ENCODE measurements around the gene HDAC3. TPM values are rescaled to one million over a fixed set of nuclear protein-coding genes. Genes with fewer than 3 reads are reported as not detected.
A peak's percentile ranks its signal among the peaks of the same experiment; 100 is the strongest.

HDAC3 gene
- polyA plus RNA-seq, 3 donors: 92.2 to 123 (median 118) TPM

DNA sequence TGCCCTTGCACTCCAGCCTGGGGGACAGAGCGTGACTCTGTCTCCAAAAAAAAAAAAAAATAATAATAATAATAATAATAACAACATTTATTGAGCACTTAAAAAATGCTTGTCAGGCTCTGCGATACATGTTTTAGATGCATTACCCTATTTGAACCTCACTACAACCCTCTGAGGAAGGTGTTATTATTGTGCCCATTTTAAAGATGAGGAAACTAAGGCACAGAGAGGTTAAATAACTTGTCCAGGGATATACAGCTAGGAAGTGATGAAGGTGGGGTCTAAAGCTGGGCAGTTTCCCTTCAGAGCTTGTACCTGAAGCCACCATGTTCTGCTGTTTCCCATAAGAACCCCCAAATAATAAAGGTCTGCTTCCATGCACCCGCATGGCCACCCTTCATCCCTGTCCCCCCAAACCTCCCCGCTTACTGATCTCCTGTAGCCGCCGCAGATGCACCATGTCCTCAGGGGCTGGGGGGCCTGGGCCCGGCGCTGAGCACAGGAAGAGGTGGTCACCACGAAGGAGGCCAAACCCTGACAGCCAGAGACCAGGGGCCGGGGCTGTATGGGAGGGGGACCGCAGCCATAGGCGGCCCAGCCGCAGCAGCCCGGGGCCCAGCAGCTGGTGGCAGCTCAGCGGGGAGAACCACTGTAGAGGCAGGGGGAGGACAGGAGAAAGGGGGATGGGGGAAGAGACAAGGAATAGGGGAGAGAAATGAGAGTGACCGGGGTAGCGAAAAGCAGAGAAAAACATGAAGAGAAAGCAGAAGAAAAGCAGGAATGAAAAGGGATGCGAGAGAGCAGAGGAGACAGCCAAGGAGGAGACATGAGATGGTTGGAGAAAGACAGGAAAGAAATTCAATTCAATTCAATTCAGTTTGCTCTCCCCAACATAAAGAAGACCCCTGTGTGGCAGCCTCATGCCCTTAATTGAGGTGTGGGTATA lies 29.6 kb upstream of the HDAC3 start:
- DNase-seq: no peak

DNA sequence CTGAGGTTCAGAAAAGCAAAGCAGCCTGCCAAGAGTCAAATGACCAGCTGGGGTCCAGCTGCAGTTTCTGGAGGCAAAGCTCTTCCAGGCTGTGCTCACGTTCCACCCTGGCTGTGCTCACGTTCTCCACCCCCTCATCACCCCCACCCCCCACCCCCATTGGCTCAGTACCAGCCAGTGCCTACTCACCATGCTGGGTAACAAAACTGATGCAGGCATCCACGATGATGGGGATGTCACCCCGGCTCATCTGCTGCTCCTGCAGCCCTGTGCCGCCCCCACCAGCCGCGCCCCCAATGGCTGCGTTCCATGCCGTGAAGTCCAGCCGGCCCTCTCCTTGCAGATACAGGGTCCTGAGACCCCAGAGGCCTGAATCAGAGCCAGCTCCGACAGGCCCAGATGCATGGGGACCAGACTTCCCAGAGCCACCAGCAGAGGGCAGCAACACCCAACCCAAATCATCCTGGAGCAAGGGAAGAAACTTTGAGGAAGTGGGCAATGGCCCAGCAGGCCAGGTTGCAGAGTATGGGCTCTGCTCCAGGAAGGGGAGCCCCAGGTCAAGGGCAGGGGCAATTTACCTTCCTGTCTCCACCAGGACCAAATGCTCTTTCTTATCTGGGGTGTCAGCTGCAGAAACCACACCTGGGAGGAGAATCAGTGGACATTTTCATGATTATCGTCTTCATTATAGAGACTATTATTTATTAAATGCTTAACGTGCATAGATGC lies 28.2 kb upstream of the HDAC3 start:
- peak; percentile 67 for DNase-seq

DNA sequence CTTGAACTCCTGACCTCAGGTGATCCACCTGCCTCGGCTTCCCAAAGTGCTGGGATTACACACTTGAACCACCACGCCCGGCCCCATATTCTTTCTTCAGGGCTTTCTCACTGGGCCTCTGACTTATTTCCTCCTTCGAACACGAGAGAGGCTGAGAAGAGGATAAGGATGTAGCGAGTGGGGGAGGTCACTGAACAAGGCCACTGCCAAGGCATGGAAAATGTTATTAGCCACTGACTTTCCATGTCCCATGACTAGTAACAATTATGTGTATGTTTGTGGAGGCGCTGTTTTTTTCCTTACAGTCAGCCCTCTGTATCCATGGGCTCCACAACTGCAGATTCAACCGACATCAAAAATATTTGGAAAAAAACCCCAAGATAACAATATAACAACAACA lies 26.9 kb upstream of the HDAC3 start:
- no peak for DNase-seq

DNA sequence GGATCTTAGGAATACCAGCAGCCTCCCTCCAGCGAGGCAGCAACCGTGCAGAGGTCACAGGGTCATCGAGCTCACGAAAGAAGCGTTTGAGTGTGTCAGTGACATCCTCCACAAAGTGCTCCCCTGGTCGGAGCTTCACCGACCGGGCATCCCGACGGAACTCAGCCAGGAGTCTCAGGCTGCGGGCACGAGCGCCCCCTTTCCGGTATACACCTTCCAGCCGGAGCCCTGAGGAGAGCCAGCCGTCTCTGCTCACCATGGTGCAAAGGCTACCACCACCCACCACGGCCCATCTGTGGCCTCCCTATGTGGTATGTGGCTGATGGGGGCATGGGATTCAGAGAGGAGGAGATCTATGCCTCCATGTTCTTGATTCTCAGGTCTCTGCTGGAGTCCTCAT lies 25.4 kb upstream of the HDAC3 start:
- DNase-seq: no peak

DNA sequence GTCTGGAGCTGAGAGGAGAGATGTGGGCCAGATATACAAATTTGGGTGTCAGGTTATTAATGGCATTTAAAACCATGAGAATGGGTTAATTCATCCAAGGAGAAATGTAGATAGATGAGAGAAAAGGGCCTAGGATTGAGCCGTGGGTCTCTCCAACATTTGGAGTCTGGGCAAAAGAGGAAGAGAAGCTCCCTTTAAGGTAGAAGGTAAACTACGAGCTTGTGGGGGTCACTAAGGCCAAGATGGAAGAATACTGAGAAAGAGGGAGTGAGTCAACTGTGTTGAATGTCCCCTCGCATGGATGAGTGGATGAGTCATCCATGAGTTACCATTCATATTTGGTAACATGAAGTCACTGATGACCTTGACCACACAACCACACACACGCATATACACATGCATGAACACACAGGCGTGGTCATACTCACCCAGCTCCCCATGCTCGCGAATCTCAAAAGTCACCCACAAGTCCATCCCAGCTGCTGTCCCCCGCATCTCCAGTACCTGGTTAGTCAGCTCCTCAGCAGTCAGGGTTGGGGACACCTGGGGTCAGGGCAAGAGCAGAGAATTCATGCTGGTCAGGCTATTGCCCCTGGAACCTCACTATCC lies 21.4 kb upstream of the HDAC3 start:
- no peak for DNase-seq

DNA sequence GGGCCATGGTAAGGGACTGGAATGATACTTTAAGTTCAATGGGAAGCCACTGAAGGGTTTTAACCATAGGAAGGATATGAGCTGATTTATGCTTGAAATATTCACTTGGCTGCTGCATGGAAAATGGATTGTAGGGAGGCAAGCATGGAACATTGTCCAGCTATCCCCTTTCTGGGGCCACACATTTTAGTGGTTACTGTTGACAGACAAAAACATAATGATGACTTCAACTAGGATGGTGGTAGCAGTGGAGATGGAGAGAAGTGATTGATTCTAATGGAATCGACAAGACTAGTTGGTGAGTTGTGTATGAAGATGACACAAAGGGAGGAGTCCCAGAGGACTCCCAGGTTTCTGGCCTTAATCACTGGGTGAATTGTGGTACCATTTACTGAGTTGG lies 20.8 kb upstream of the HDAC3 start:
- DNase-seq: no peak

DNA sequence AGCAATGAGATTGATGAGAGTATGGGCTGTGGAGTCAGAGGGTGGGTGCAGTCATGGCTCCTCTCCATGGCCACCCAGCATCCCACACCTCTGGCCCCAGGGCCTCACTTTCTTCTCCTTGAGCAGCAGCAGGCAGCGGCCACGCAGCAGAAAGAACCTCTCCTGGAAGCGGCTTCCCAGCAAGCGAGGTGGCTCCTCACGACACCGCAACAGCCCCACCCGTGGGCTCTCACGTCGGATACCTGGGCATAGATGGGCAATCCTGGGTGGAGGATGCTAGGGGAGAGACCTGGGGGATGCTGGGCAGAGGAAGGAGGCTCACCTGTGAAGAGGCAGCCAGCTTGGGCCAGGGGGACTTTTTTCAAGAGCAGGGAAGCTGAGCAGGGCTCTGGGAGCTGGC lies 19.7 kb upstream of the HDAC3 start:
- no peak for DNase-seq

DNA sequence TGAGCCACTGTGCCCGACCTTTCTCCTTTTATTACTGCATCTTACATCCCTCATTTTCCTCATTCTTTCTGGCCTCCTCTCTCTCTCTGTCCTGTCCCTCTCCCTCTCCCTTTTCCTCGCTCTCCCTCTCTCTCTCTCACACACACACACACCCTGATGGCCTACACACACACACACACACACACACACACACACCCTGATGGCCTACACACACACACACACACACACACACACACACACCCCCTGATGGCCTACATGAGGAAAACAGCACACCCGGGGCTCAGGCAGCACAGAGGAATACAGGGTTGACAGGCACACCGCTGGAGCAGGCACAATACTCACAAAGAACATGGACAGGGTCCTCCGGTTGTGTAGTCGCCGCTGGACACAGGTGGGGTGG lies 18.4 kb upstream of the HDAC3 start:
- DNase-seq: no peak

DNA sequence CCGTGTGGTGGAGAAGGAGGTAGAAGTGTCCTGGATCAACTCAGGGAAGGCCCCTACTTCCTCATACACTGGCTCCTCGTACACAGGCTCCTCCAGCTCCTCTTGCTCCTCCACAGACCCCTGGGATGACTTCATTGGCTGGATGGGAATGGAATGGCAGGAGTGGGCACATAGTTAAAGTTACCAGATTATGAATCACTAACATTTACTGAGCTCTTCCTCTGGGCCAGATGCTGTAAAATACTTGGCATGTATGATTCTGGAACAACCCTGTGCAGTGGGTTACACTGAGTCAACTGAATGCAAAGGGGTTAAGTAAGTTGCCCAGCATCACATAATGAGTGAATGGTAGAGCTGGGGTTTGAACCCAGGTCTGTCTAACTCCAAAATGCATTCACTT lies 17.6 kb upstream of the HDAC3 start:
- no peak for DNase-seq

DNA sequence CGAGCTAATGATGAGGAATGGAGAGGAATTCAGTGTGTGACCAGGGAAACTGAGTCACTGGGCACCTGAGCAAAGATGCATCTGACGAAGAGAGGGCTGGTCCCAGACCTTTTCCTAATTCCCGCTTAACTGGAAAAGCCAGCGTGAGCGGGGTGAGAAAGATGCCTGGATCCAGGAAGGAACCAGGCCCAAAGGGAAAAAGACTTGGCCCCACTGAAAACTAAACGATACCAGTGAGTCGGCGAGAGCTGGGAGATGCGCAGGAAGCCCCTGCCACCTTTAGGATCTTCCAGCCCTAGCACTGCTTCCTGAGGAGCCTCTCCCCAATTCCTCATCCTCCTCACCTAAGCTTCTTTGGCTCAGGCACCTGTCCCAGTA lies 15.1 kb upstream of the HDAC3 start:
- no peak for DNase-seq

DNA sequence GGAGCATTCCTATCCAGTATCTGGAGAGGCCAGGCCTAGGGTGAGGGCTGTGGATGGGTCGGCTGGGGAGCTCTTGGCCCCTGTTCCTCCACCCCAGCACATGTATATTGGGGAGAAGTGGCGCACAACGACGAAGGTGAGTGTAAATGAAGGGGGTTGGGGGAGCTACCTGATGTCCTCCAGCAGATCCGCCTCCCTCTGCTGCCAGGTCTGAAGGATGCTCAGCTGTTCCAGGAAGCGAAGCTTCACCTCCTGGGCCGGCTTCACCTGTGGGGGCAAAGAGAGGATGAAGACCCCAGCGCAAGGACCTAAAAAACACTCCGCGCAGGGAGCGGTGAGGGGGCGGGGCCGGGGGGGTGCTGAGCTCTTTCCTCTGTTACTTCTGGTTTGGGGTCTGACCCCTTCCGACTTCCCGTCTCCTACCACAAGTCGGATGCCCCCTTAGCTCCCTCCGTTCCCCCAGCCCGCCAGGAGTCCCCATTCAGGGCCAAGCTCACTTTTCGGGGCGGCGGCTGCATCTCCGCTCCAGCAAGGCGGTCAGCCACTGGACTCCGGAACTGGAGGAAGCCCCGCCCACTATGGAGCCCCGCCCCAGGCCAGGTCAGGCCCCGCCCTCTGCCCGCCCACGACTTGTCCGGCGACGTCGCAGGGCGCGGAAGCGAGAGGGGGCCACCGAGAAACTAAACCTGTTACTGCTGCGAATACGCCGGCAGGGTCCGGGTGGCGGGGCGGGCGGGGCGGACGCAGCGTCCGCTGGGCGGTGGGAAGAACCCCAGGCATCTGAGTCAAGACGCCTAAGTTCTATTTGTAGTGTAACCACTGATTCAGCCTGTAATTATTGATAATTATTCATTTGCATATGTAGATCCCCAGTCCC lies 14.4 kb upstream of the HDAC3 start, which contains the start of gene FCHSD1:
TSS of gene FCHSD1 (minus strand) at position 568 of the 877 bp plus-strand sequence. CDS start at position 518, 50 bp downstream.
- DNase-seq: peak; percentile 73

DNA sequence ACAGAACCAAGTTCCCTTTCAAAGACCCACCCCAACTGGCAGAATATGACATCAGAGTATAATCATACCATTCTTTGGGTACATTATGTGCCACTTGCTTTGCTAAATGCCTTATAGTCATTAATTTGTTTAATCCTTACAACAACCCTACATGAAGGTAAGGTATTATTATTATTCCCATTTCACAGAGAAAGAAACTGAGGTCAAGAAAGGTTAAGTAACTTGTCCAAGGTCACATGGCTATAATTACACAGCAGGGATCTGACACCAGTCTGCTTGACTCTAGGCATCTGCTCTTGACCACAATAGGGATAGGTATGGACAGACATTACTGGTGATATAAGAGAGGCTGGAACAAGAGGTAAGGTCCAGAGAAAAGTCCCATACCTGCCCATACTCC lies 13.3 kb upstream of the HDAC3 start:
- DNase-seq: no peak

DNA sequence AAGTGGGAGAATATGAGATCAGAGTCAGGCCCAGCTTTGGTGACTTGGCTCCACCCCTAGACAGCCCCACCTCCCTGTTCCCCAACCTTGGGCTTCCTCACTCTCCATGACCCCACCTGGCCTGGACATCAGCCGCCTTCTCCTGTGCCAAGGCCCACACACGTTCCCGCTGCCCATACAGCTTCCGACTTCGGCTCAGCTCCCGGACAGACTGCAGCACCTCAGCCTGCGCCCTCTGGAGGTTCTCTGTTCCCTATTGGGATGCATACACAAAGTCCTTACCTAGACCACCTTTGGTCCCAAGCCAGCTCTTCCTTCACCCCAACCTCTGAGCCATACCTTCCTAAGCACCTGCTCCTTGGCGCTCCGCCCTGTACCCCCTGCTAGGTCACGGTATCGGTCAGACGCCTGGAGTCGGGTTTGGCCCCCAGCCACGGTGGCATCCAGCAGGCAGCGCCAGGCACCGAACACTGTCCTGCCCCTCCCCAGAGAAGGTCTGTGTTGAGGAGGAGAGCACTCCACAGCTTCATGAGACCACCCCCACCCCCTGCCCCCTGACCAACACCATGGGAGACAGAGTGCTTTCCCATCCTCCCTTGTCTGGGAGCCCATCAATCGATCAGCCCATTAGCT lies 12.5 kb upstream of the HDAC3 start:
- no peak for DNase-seq

DNA sequence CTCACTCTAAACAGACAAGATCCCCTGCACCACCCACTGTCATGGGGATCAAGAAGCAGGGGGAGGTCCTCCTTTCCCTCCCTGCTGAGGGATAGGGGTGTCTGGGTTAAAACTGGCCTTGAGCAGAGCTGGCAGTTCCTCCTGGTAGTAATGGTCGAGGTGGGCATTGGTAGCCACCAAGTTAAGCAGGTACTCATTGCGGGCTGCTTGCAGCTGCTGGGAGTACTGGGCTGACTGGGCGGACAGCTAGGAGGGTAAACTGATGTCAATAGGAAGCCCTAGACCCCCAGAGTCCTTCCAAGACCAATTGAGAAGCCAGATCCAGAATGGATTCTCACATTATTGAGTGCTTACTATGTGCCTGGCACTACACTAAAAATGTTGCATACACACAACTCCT lies 11.2 kb upstream of the HDAC3 start:
- no peak for DNase-seq

DNA sequence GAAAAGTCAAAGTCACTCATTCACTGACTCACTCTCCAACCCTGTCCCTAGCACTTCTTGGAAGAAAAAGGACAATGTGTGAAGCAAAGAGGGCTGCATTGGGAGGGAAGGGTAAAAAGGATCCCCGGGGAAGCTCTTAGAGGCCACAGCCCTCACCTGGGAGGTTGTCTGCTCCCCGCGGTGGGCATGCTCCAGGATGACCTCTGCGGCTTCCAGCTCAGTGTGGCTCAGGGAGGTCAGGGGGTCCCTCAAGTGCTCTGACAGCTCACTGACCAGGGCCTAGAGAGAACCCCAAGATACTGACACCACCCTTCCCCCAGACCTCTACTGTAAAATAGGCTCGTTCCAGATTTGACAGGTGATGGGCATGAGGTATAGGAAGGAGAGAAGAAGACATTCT lies 10.6 kb upstream of the HDAC3 start:
- DNase-seq: no peak

DNA sequence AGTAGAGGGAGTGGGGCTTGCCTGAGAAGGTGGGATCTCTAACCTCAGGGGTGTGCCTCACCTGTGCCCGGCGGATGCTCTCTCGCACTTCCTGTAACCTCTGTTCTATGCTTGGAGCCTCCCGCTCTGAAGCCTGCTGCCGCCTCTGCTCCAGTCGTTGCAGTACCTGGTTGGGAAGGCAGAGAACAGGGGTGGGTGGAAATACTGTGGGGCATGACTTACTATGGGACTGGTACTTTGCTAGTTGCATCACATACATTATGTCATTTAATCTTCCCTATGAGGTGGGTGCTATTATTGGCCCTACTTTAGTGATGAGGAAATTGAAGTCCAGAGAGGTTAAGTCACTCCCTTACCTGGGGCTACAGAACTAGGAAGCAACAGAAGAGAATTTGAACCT lies 9.4 kb upstream of the HDAC3 start:
- no peak for DNase-seq

DNA sequence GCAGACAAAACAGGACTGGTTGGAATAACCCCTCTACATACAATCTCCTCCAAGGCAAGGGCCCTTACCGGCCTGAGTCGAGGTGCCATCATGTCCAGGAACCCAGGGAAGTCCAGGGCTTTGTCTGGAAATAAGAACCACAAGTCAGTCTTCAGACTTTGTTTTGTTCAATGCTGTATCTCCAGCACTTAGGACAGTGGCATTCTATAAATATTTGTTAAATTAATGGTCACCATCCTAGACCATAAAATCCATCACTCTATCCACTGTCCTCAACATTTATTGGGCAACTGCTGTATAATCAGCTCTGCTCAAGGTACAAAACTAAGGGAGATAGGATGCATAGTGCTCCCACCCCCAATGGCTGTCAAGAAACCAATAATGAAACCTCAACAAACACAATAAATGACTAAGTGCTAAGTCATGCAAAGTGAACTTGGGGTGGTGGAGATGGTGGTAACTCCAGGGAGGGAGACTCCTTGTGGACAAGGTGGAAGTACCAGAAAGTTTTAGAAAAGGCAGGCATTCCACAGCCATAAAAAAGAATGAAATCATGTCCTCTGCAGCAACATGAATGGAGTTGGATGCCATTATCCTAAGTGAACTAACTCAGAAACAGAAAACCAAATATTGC lies 5.1 kb upstream of the HDAC3 start:
- no peak for DNase-seq

DNA sequence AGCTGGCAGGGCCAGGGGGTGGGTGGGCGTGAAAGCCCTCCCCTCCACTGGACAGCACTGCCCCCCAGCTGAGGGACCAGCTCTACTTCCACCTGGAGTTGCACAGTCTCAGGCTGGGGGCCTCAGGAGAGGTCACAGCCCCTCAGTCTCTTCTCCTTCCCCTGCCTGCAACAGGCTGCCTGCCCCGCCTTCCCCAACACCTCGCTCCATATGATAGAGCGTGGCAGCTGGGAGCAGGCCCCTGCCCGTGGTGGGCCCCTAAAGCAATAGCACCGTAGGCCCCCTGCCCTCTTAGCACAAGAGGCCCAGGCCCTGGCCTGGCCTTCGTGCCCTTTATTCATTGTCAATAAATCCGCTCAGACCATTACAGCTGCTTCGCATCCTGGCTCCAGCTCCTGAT lies 4.0 kb upstream of the HDAC3 start:
- DNase-seq: no peak

DNA sequence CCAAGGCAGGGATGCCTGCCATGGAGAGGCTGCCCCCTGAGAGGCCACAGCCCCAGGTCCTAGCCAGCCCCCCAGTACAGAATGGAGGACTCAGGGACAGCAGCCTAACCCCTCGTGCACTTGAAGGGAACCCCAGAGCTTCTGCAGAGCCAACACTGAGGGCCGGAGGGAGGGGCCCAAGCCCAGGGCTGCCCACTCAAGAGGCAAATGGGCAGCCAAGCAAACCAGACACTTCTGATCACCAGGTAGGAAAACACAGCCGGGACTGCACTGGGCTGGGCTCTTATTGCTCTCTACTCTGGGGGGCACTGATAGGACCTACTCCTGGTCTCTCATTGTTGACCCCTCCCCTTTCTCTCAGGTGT lies 3.4 kb upstream of the HDAC3 start:
- DNase-seq: no peak

DNA sequence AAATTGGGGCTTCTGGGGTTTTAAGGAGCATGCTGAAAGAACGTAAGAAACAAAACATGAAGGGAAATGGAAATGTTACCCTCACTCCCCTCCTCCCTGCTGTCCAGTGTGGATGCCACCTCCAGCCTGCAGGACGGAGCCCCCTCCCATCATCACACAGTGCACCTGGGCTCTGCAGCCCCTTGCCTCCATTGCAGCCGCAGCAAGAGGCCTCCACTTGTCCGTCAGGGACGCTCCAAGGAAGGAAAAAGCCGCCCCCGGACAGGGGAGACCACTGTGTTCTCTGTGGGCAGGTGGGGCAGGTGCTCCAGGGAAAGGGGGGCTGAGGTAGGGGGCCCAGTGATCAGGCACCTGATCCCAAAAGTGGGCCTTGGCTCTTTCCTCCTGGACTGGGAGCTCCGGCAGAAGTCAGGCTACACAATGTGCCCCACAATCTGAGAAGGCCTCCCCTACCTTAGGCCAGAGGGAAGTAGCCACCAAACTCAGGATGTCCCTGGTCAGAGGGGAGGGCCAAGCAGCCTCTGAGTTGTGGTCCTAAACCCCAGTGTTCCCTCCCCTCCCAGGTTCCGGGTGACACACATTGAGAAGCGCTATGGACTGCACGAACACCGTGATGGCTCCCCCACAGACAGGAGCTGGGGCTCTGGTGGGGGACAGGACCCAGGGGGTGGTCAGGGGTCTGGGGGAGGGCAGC lies 2.9 kb upstream of the HDAC3 start:
- no peak for DNase-seq

Measured in renal pelvis (tissue), 4 donors.